Suppressor macrophage (primary cell): ENCODE results near the gene PTPMT1.

ENCODE experiments used
- DNase-seq, 4 experiments: peaks; one replicate each; pipeline ENCODE4 v3.0.0-alpha.2; 2020 to 2022

The PTPMT1 gene

DNA sequence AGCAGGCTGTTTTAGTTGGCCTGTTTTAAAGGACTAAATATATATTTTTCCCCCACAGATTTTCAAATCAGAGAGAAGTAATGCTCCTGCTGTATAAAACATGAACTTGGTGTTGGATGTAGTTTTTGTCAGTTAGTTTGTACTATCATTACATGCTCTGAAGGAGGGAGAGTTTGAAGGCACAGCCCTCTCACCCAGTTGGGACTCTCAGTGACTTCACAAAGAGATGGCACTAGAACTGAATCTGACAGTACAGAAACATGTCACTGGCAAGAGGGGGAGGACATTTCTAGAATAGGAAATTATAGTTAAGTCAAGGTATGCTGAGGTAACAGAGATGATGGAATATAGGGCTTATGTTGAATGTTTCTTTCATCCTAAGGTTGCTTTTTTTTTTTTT, 49.9 kb downstream of the PTPMT1 start:
- DNase-seq: no peak

GRCh38 chr11:47616726-47617416, 51.5 kb downstream of the PTPMT1 start:
- DNase-seq: peak; percentile 65 to 80 (median 72)

GRCh38 chr11:47617417-47617809, 52.0 kb downstream of the PTPMT1 start:
- no peak for DNase-seq

- no peak for DNase-seq
Observed at GRCh38 chr11:47620836-47621378, 55.5 kb downstream of the PTPMT1 start.
